ENCODE results near the gene TMEM255B.

TMEM255B gene

GRCh38 chr13:113768018-113768905, 9.2 kb downstream of the TMEM255B start:
- no peak for DNase-seq (ENCODE audit: low spot score)

- DNase-seq (ENCODE audit: low spot score) = no peak
Measured at GRCh38 chr13:113769106-113769505, 10.1 kb downstream of the TMEM255B start.

- no peak for DNase-seq (ENCODE audit: low spot score)
Measured at GRCh38 chr13:113769881-113770280, 10.9 kb downstream of the TMEM255B start.

- DNase-seq (ENCODE audit: low spot score) = no peak
Measured at GRCh38 chr13:113770441-113770840, 11.4 kb downstream of the TMEM255B start.

GRCh38 chr13:113770937-113771336, 11.9 kb downstream of the TMEM255B start:
- no peak for DNase-seq (ENCODE audit: low spot score)

GRCh38 chr13:113771709-113772331, 12.8 kb downstream of the TMEM255B start:
- DNase-seq (ENCODE audit: low spot score) = no peak

- DNase-seq (ENCODE audit: low spot score) = no peak
Measured at GRCh38 chr13:113774177-113775107, 15.4 kb downstream of the TMEM255B start.

GRCh38 chr13:113775451-113776145, 16.6 kb downstream of the TMEM255B start:
- no peak for DNase-seq (ENCODE audit: low spot score)

- peak; percentile 34 for DNase-seq (ENCODE audit: low spot score)
Measured at GRCh38 chr13:113776231-113777125, 17.5 kb downstream of the TMEM255B start.

GRCh38 chr13:113777311-113778260, 18.6 kb downstream of the TMEM255B start:
- DNase-seq (ENCODE audit: low spot score) = peak; percentile 71

GRCh38 chr13:113781571-113781970, 22.5 kb downstream of the TMEM255B start:
- DNase-seq (ENCODE audit: low spot score) = no peak

- peak; percentile 53 for DNase-seq (ENCODE audit: low spot score)
Measured at GRCh38 chr13:113782472-113782871, 23.4 kb downstream of the TMEM255B start.

- DNase-seq (ENCODE audit: low spot score) = peak; percentile 23
Measured at GRCh38 chr13:113783200-113783881, 24.3 kb downstream of the TMEM255B start.

GRCh38 chr13:113783966-113784644, 25.1 kb downstream of the TMEM255B start:
- peak; percentile 15 for DNase-seq (ENCODE audit: low spot score)

- DNase-seq (ENCODE audit: low spot score) = peak; percentile 40
Measured at GRCh38 chr13:113784645-113785024, 25.6 kb downstream of the TMEM255B start.

- peak; percentile 22 for DNase-seq (ENCODE audit: low spot score)
Measured at GRCh38 chr13:113785051-113786010, 26.3 kb downstream of the TMEM255B start.

GRCh38 chr13:113786262-113786841, 27.3 kb downstream of the TMEM255B start:
- no peak for DNase-seq (ENCODE audit: low spot score)
